A549 treated with DMSO at 1 μM for 4 hours (cell line): ENCODE measurements around the gene POU3F4. TPM values are rescaled to one million over a fixed set of nuclear protein-coding genes. Genes with fewer than 3 reads are reported as not detected.

Source experiments
- total RNA-seq: library from RNA; stranded (reverse); fragments of 200-300 nt; extraction: Qiagen RNA extraction; gene quantifications from 5 replicates; pipeline ENCODE4 v1.2.3, GENCODE V29; 2022; ENCODE audit warnings: low read depth

The POU3F4 gene
- total RNA-seq = not detected in 5 replicates

GRCh38 chrX:83508006-83508405, at the start of gene POU3F4:
Gene POU3F4 (plus strand): TSS chrX:83508290. CDS start chrX:83508325, 35 bp downstream.

